Testis (tissue), 2 donors: Measurements from ENCODE around the gene GUCY1A2.

Experiments used
- POLR2A ChIP-seq: fragments of 450-650 bp; IDR thresholded peaks from one replicate; pipeline ENCODE4 v1.6.1; 2017; ENCODE audit warnings: antibody characterized with exemption, mild to moderate bottlenecking, moderate library complexity
- TF ChIP-seq, protein P1 (sequence below), 3 experiments: fragments of 450-650 bp in 2 of 3; fragments of 200-600 bp in 1 of 3; sonication (generic) in 1 of 3; IDR thresholded peaks; one replicate each; pipeline ENCODE4 v1.5.1; 2016 to 2019; ENCODE audit warnings: antibody characterized with exemption in 3 of 3, mild to moderate bottlenecking in 2 of 3, moderate library complexity in 1 of 3

DNA sequence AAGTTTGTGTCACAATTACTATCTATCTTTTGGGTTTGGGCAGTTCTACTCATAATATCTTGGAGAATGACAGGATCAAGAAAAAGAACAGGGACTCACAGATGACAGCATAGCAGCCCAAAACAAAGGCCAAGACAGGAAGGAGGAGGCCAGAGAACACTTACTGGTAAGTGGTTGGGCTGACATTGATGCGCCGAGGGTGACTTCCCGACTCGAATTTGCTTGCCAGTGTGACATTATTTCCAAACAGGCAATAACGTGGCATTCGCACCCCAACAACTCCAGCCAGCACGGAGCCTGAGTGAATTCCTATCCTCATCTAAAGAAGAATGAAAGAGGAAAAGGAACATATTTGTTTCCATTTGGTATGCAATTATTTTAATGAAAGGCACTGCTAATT lies 309.9 kb downstream of the GUCY1A2 start:
- TF ChIP-seq, protein P1, sequence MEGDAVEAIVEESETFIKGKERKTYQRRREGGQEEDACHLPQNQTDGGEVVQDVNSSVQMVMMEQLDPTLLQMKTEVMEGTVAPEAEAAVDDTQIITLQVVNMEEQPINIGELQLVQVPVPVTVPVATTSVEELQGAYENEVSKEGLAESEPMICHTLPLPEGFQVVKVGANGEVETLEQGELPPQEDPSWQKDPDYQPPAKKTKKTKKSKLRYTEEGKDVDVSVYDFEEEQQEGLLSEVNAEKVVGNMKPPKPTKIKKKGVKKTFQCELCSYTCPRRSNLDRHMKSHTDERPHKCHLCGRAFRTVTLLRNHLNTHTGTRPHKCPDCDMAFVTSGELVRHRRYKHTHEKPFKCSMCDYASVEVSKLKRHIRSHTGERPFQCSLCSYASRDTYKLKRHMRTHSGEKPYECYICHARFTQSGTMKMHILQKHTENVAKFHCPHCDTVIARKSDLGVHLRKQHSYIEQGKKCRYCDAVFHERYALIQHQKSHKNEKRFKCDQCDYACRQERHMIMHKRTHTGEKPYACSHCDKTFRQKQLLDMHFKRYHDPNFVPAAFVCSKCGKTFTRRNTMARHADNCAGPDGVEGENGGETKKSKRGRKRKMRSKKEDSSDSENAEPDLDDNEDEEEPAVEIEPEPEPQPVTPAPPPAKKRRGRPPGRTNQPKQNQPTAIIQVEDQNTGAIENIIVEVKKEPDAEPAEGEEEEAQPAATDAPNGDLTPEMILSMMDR (IDR thresholded peaks at IDR 0.05) = no peak
- TF ChIP-seq POLR2A = no peak
